GM12801 (cell line): ENCODE data around the gene GIT1.

Experiments
- TF ChIP-seq, protein P1 (sequence below): IDR thresholded peaks from one replicate; pipeline ENCODE4 v1.5.1; 2011; ENCODE audit warnings: control low read depth; ENCODE audit not compliant: insufficient read length; ENCODE audit errors: extremely low read depth

Gene GIT1

GRCh38 chr17:29555840-29556239 lies 33.6 kb downstream of the GIT1 start:
- TF ChIP-seq, protein P1, sequence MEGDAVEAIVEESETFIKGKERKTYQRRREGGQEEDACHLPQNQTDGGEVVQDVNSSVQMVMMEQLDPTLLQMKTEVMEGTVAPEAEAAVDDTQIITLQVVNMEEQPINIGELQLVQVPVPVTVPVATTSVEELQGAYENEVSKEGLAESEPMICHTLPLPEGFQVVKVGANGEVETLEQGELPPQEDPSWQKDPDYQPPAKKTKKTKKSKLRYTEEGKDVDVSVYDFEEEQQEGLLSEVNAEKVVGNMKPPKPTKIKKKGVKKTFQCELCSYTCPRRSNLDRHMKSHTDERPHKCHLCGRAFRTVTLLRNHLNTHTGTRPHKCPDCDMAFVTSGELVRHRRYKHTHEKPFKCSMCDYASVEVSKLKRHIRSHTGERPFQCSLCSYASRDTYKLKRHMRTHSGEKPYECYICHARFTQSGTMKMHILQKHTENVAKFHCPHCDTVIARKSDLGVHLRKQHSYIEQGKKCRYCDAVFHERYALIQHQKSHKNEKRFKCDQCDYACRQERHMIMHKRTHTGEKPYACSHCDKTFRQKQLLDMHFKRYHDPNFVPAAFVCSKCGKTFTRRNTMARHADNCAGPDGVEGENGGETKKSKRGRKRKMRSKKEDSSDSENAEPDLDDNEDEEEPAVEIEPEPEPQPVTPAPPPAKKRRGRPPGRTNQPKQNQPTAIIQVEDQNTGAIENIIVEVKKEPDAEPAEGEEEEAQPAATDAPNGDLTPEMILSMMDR: no peak

DNA sequence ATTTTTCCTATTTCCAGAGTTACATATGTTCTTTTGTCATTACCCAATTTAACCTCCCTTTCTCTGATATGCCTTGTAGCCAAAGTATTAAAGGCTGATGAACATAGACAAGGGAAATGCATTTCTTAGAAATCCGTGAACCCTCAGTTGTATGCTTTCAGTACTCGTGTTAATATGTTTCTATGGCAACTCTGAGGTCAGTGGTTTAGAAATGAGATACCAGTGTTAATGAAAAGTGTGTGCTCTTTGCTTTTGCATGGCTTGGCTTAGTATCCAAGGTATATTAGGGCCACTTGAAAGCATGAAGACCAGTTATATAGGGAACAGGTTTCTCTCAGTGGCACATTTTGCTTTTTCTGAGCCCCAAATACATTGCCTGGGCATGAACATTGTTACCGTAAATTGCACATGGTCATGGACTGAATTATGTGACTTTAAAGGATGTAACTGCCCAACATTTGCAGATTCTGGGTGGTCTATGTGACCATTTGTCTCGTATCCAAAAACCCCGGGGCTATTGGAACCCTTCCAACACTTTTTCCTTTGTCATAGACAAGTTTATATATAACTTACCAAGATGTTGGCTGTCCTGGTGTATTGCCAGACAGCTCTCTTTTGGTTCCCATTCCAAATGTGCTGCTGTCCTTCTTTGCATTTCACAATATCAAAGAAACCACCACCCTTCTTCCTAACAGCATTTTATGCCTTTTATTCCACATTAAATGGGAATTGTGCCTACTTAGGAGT lies 40.1 kb downstream of the GIT1 start:
- TF ChIP-seq, protein P1: no peak

GRCh38 chr17:29546830-29547229 lies 42.6 kb downstream of the GIT1 start:
- TF ChIP-seq, protein P1: no peak

- TF ChIP-seq, protein P1: no peak
These were observed 43.4 kb downstream of the GIT1 start for GRCh38 chr17:29546085-29546484.

GRCh38 chr17:29544066-29544465 lies 45.4 kb downstream of the GIT1 start:
- TF ChIP-seq, protein P1: no peak

- TF ChIP-seq, protein P1: no peak
These were observed 55.5 kb downstream of the GIT1 start for GRCh38 chr17:29533976-29534375.

DNA sequence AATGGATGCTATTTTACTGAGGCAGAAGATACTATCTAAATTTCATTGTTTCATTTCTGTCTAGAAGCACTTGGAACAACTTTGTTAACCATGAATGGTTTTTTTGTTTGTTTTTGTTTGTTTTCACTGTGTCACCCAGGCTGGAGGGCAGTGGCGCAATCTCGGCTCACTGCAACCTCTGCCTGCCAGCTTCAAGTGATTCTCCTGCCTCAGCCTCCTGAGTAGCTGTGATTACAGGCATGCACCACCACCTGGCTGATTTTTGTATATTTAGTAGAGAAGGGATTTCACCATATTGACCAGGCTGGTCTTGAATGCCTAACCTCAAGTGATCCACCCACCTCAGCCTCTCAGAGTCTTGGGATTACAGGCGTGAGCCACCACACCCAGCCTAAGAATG lies 63.1 kb downstream of the GIT1 start:
- TF ChIP-seq, protein P1: no peak
